ENCODE measurements around the gene PPP1R1C.

- TF ChIP-seq, protein P1, sequence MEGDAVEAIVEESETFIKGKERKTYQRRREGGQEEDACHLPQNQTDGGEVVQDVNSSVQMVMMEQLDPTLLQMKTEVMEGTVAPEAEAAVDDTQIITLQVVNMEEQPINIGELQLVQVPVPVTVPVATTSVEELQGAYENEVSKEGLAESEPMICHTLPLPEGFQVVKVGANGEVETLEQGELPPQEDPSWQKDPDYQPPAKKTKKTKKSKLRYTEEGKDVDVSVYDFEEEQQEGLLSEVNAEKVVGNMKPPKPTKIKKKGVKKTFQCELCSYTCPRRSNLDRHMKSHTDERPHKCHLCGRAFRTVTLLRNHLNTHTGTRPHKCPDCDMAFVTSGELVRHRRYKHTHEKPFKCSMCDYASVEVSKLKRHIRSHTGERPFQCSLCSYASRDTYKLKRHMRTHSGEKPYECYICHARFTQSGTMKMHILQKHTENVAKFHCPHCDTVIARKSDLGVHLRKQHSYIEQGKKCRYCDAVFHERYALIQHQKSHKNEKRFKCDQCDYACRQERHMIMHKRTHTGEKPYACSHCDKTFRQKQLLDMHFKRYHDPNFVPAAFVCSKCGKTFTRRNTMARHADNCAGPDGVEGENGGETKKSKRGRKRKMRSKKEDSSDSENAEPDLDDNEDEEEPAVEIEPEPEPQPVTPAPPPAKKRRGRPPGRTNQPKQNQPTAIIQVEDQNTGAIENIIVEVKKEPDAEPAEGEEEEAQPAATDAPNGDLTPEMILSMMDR (IDR thresholded peaks at IDR 0.05; ENCODE audit: low read depth, low read length, missing input control): no peak
- TF ChIP-seq HNF4A (conservative IDR thresholded peaks at IDR 0.05) (no peak), JUND (IDR thresholded peaks at IDR 0.05) (no peak), FOXA2 (IDR thresholded peaks at IDR 0.05) (no peak), TAF1 (conservative IDR thresholded peaks at IDR 0.05) (no peak), GABPA (IDR thresholded peaks at IDR 0.05 in 1 of 2, conservative IDR thresholded peaks at IDR 0.05 in 1 of 2) (no peak)
- TF ChIP-seq, protein P2, sequence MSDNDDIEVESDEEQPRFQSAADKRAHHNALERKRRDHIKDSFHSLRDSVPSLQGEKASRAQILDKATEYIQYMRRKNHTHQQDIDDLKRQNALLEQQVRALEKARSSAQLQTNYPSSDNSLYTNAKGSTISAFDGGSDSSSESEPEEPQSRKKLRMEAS (IDR thresholded peaks at IDR 0.05): no peak
- TF ChIP-seq, protein P3, sequence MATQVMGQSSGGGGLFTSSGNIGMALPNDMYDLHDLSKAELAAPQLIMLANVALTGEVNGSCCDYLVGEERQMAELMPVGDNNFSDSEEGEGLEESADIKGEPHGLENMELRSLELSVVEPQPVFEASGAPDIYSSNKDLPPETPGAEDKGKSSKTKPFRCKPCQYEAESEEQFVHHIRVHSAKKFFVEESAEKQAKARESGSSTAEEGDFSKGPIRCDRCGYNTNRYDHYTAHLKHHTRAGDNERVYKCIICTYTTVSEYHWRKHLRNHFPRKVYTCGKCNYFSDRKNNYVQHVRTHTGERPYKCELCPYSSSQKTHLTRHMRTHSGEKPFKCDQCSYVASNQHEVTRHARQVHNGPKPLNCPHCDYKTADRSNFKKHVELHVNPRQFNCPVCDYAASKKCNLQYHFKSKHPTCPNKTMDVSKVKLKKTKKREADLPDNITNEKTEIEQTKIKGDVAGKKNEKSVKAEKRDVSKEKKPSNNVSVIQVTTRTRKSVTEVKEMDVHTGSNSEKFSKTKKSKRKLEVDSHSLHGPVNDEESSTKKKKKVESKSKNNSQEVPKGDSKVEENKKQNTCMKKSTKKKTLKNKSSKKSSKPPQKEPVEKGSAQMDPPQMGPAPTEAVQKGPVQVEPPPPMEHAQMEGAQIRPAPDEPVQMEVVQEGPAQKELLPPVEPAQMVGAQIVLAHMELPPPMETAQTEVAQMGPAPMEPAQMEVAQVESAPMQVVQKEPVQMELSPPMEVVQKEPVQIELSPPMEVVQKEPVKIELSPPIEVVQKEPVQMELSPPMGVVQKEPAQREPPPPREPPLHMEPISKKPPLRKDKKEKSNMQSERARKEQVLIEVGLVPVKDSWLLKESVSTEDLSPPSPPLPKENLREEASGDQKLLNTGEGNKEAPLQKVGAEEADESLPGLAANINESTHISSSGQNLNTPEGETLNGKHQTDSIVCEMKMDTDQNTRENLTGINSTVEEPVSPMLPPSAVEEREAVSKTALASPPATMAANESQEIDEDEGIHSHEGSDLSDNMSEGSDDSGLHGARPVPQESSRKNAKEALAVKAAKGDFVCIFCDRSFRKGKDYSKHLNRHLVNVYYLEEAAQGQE (IDR thresholded peaks at IDR 0.05): no peak
- TF ChIP-seq, protein P4, sequence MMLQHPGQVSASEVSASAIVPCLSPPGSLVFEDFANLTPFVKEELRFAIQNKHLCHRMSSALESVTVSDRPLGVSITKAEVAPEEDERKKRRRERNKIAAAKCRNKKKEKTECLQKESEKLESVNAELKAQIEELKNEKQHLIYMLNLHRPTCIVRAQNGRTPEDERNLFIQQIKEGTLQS (IDR thresholded peaks at IDR 0.05): no peak
These were observed at the start of gene PPP1R1C for GRCh38 chr2:181985632-181986205.

Measured in liver (tissue), 3 donors.